NOMO-1 (cell line): ENCODE data around the gene SUSD3.

Experiments
- DNase-seq, 2 experiments: peaks; one replicate each; lab custom pipeline; 2025; ENCODE audit not compliant: unreplicated experiment in 2 of 2; lab: John Stamatoyannopoulos, UW

Gene SUSD3

DNA sequence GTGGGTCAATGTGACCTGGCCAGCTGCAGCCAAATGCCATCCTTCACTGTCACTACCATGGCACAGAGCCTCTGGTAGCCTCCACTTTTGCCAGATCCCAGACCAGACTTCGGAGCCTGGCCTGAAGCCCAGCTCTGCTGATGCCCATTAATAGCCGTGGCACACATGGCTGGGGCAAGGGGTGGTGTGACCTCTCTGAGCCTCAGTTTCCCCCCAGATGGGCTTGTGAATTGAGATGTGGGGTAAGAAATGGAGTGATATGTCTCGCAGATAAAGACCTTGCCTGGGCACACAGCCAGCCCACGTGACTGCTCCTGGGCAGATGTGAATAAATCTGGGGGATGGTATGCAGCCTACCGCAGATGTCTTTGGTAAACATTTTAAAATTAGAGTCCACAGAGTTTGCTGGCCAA is 13.9 kb downstream of the SUSD3 start:
- no peak for DNase-seq

DNA sequence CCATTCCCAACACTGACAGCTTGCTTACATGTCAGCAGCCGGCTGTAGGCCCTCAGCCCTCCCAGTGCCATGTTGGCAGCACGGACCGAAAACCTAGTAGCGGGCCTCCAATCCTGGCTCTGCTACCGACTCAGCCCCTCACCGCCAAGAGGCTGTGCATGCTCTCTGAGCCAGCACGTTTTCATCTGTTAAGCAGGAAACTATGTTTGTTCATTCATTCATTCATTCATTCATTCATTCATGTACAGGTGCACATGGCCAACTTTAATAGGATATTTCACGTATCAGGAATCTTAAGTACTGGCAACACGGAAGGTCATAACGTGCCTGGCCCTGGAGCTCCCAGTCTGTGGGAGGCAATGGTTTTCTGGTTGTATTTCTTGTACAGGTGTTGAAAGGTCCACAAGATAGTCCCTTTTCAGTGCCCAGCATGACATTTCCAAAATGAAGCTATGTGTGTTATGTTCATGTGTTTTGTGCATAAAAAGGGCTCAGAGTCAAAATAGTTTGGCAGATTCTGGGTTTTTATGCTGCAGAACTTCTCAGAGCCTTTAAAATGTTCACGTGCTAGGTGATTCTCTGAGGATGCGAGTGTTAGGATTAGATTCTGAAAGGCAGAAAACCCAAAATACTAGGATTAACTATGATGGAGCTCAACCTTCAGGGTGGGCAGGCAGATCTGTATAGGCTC is 17.7 kb downstream of the SUSD3 start:
- DNase-seq, result no peak

DNA sequence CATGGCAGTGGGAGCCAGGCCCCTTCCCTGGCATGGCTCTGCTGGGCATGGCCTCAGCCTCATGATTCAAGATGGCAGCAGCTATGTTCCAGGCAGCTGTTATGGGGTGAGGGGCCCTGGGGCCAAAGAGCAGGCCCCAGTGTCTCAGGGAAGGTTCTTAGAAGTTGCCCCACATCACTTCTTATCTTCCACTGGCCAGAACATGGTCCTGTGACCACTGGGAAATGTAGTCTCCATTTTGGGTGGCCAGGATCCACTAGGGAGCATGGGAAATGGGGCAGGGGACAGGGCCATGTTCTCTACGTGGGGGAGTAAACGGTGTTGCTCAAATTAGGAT is 18.3 kb downstream of the SUSD3 start:
- no peak for DNase-seq

- DNase-seq, result no peak
Observed at GRCh38 chr9:93077367-93077766, 18.9 kb downstream of the SUSD3 start.

DNA sequence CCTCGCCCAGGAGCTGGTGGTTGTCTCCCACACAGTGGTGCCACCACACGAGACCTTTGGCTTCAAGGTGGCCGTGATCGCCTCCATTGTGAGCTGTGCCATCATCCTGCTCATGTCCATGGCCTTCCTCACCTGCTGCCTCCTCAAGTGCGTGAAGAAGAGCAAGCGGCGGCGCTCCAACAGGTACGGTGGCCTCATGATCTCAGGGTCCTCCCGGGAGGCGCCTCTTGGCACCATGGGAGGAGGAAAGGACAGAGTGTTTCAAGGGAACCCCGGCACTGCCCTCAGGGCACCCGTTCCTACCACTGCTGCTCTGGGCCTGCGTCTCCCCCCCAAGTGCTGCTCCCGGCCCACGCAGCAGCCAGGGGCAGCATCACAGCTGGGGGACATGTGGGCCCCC is 19.3 kb downstream of the SUSD3 start:
- DNase-seq, result no peak

- no peak for DNase-seq
Observed at GRCh38 chr9:93079371-93079770, 20.9 kb downstream of the SUSD3 start.

DNA sequence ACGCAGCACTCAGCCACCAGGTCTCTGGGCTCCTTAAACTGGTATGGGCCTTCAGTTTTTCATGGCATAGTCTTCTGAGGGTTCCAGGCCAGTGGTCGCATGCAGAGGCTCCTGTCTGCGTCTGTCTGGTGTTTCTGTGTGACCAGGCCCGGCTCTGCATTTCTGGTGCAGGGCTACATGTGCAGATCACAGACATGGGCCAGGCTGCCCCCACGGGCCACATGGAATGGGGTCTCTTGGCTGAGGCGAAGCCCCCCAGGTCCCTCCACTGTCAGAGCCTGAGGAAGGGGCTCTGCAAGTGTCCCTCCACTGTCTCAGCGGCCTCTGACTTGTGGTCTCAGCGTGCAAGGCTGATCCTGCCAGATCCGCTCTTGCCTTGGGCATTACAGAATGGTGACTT is 21.9 kb downstream of the SUSD3 start:
- no peak for DNase-seq

DNA sequence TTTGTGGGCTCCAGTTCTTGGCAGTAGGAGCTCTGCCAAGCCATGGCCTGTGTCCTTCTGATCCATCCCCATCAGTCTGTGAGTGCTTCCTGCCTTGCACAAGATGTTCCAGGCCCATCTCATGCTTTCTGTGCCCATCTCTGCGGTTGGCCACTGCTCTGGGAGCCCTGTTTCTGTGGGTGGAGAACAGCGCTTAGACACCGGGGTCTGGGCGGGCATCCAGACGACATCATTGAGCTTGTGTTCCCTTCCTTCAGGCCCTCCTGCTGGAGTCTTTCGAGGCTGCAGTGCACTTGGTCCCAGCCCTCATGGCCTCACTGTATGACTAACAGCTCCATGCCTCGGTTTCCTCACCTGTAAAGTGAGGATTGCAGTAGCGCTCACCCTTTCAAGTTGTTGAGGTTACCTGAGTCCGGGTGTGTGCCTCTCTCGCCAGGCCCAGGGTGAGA is 22.6 kb downstream of the SUSD3 start:
- DNase-seq, result no peak

DNA sequence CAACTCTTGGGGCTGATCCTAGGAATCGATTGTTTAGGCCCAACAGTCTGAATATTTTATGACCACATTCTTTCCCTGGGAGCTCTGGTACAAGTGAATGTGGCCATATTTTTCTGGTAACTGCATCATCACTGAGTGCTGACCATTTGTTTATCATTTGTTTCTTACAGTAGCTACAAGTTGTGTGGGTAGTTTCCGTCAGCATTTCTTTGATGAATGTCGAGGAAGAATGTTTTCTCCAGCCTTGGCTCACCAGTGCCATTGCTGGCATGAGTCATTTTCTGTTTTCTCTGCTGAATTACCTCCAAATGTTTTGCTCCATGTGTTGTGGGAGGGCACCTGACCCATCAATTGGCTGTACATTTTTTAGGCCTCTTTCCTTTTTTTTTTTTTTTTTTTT is 23.4 kb downstream of the SUSD3 start:
- no peak for DNase-seq

DNA sequence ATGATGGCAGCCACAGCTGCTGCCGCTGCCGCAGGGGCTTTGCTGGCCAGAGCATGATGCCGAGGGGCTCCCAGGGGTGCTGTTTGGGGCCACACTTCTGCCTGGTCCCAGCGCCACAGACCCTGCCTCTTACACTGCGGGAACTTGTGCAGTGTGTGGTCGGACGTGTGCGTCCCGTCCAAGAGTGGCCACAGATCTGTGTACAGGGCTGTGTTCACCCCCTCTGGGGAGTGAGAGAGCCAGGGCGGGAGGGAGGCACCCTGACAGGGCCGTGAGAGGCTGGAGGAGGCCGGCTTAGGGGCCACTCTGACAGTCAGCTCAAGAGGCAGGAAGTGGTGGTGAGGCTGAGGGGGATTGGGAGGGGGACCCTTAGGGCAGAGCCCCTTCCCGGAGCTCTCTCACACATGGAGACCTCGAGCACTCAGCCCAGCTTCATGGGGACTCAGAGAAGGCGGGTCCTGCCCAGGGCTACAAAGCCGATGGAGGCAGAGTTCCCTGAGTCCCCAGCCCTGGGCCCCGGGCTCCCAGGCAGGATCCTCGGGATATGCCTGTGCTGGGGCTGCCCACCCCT is 24.4 kb downstream of the SUSD3 start:
- DNase-seq, result no peak

- DNase-seq, result no peak
Observed at GRCh38 chr9:93083592-93084470, 25.3 kb downstream of the SUSD3 start.

DNA sequence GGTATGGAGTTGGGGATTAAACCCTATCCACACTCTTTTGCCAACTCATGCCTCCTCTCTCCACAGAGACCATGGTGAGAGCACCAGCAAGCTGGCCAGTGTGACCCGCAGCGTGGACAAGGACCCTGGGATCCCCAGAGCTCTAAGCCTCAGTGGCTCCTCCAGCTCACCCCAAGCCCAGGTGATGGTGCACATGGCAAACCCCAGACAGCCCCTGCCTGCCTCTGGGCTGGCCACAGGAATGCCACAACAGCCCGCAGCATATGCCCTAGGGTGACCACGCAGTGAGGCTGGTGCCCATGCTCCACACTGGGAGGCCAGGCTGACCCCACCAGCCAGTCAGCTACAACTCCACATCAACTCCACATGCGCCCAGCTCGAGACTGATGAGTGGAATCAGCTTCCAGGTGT is 26.0 kb downstream of the SUSD3 start:
- DNase-seq, result no peak

DNA sequence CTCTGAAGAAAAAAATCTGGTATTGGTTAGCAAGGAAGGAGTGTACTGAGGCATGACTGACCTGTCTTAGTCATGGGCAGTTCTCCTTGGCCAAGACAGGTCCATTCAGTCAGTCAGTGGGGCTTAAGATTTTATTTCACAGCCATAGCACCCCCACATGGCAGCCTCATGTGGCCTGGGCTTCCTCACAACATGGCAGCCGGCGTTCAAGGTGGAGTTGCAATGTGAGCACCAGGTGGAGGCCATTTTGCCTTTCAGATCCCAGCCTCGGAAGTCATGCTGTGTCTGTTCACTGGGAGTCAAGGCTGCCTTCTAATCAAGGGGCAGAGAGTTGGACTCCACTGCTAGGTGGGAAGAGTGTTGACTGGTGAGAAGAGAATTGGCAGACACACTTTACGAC is 27.2 kb downstream of the SUSD3 start:
- no peak for DNase-seq

GRCh38 chr9:93086447-93087224 is 28.1 kb downstream of the SUSD3 start:
- DNase-seq, result no peak

DNA sequence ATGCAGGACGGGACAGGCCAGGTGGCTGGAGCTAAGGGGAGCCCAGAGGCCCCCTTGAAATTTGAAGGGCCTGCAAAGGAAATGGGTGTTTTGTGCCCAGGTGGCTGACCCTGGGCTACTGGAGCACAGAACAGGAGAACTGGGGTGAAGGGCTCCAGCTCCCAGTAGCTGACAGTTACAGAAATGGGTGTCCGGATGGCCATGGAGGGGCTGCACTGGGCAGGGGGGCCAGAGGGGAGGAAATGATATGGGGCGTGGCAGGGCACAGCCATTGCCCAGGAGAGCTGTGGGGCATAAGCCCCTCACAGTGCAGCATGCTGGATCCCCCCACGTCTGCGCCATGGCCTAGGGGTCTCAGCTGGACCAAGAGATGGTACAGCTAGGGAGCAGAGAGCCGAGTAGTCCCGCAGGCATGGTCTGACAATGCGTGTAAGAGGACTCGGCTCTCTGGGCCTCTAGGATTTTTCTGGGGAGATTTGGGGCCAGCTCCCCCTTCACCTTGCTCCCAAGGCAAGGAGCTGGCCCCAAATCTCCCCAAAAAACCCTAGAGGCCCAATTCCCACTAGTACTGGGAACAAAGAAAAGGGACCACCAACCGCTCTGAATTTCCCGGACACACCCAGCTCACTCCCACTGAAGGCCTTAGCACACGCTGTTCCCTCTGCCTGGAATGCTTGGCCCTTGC is 29.6 kb downstream of the SUSD3 start:
- no peak for DNase-seq

DNA sequence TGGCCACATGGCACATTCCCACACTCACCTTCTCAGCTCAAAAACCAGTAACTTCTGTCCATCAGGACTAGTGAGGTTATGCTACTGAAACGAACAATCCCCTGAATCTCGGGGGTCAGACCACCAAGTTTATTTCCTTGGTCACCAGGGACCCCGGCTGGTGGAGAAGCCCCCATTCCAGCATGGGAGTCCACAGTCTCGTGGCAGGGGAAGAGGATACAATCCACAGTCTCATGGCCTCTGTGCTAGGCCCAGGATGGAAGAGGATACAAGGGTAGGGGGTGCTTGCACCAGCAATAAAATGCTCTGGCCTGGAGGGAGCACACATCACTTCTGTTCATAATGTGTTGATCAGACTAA is 30.1 kb downstream of the SUSD3 start:
- DNase-seq, result no peak

- no peak for DNase-seq
Observed at GRCh38 chr9:93089024-93089423, 30.5 kb downstream of the SUSD3 start.

- DNase-seq, result no peak
Observed at GRCh38 chr9:93089481-93089991, 31.0 kb downstream of the SUSD3 start.

GRCh38 chr9:93090091-93090655 is 31.7 kb downstream of the SUSD3 start:
- no peak for DNase-seq

- DNase-seq, result no peak
Observed at GRCh38 chr9:93091056-93091452, 32.6 kb downstream of the SUSD3 start.
